Immature natural killer cell (primary cell): ENCODE measurements around the gene ACOT8. TPM values are rescaled to one million over a fixed set of nuclear protein-coding genes. Genes with fewer than 3 reads are reported as not detected.
"Not testable (repeated sequence)": the region's sequence is repeated elsewhere in the genome, so short reads cannot be mapped to it uniquely, and the experiment has no call there.

Experiments
- DNase-seq, 3 donors: peaks; one replicate each; pipeline ENCODE4 v3.0.0; 2022; ENCODE audit warnings: mixed read lengths in 1 of 3
- H3K27ac Mint-ChIP-seq, 6 donors: one replicate each; pipeline ENCODE4 v1.8.0; 2020; ENCODE audit warnings: mixed read lengths in 6 of 6, mild to moderate bottlenecking in 5 of 6, inconsistent platforms in 4 of 6, moderate library complexity in 3 of 6
- H3K27me3 Mint-ChIP-seq, 3 donors: one replicate each; pipeline ENCODE4 v1.8.0; 2020 to 2021; ENCODE audit warnings: low read depth in 3 of 3, mild to moderate bottlenecking in 3 of 3, mixed read lengths in 3 of 3, moderate library complexity in 3 of 3, inconsistent platforms in 1 of 3
- H3K36me3 Mint-ChIP-seq, 3 donors: one replicate each; pipeline ENCODE4 v1.8.0; 2020; ENCODE audit warnings: mixed read lengths in 3 of 3, inconsistent platforms in 2 of 3, mild to moderate bottlenecking in 2 of 3
- H3K4me1 Mint-ChIP-seq, 2 donors: one replicate each; pipeline ENCODE4 v1.8.0; 2020; ENCODE audit warnings: inconsistent platforms in 2 of 2, mild to moderate bottlenecking in 2 of 2, mixed read lengths in 2 of 2, moderate library complexity in 1 of 2
- H3K4me3 Mint-ChIP-seq, 5 donors: one replicate each; pipeline ENCODE4 v1.8.0; 2020; ENCODE audit warnings: mild to moderate bottlenecking in 5 of 5, mixed read lengths in 5 of 5, inconsistent platforms in 3 of 5, moderate library complexity in 3 of 5
- H3K9me3 Mint-ChIP-seq, 6 donors: one replicate each; pipeline ENCODE4 v1.8.0; 2020; ENCODE audit warnings: mild to moderate bottlenecking in 6 of 6, mixed read lengths in 6 of 6, inconsistent platforms in 4 of 6, moderate library complexity in 3 of 6
- polyA plus RNA-seq, 3 donors: library from polyadenylated mRNA; unstranded; fragments of 300-500 nt; fragmentation: Illumina TruSeq; gene quantifications; one replicate each; pipeline ENCODE4 v1.2.3, GENCODE V29; 2021

Gene ACOT8
- polyA plus RNA-seq, 3 donors from 2014 or later, result 46.9 to 83.7 (median 50.2) TPM

GRCh38 chr20:45801851-45802250, 55.3 kb downstream of the ACOT8 start:
- Mint-ChIP-seq H3K36me3 (peaks cover 23 to 46% (median 25%) of the 10 kb centered on the region in 3 donors), H3K4me3 (no peak overlapping the region), H3K27me3 (no peaks in the 10 kb centered on the region), H3K27ac (no peak overlapping the region), H3K9me3 (no peaks in the 10 kb centered on the region), H3K4me1 (peaks cover 13 to 16% of the 10 kb centered on the region in 2 donors)
- no peak for DNase-seq

GRCh38 chr20:45798935-45799642, 58.1 kb downstream of the ACOT8 start:
- H3K4me3 Mint-ChIP-seq, result peak overlapping the region; percentile 34 to 66 (median 51)
- peaks cover 26 to 42% (median 29%) of the 10 kb centered on the region in 3 donors for H3K36me3 Mint-ChIP-seq
- no peaks in the 10 kb centered on the region for H3K9me3 Mint-ChIP-seq
- H3K4me1 Mint-ChIP-seq, result peaks cover 13 to 22% of the 10 kb centered on the region in 2 donors
- H3K27me3 Mint-ChIP-seq, result no peaks in the 10 kb centered on the region
- peak overlapping the region; percentile 0 to 80 (median 56) for H3K27ac Mint-ChIP-seq
- peak; percentile 55 to 65 (median 60) for DNase-seq

- not testable (repeated sequence) for H3K4me3 Mint-ChIP-seq, H3K27me3 Mint-ChIP-seq, H3K27ac Mint-ChIP-seq, H3K9me3 Mint-ChIP-seq, DNase-seq
- Mint-ChIP-seq H3K36me3 (peaks cover 21 to 31% (median 25%) of the 10 kb centered on the region in 3 donors), H3K4me1 (peaks cover 15 to 23% of the 10 kb centered on the region in 2 donors)
Measured at GRCh38 chr20:45797955-45798354, 59.2 kb downstream of the ACOT8 start.

- H3K4me1 Mint-ChIP-seq, result peaks cover 20 to 28% of the 10 kb centered on the region in 2 donors
- DNase-seq, result not testable (repeated sequence)
Measured at GRCh38 chr20:45797510-45797909, 59.7 kb downstream of the ACOT8 start.

GRCh38 chr20:45796337-45797065, 60.7 kb downstream of the ACOT8 start:
- peaks cover 14 to 20% (median 18%) of the 10 kb centered on the region in 3 donors for H3K36me3 Mint-ChIP-seq
- H3K27ac Mint-ChIP-seq, result peak overlapping the region in 2 of 6 donors; percentile 11 to 44
- H3K9me3 Mint-ChIP-seq, result no peaks in the 10 kb centered on the region
- no peak overlapping the region for H3K4me3 Mint-ChIP-seq
- DNase-seq, result no peak
- peaks cover 3 to 5% (median 3%) of the 10 kb centered on the region in 3 donors for H3K27me3 Mint-ChIP-seq
- H3K4me1 Mint-ChIP-seq, result peaks cover 26 to 34% of the 10 kb centered on the region in 2 donors

More at GRCh38 chr20:45797510-45797909, 59.7 kb downstream of the ACOT8 start:
- H3K36me3 Mint-ChIP-seq, result peaks cover 21 to 28% (median 23%) of the 10 kb centered on the region in 3 donors
- not testable (repeated sequence) for H3K27me3 Mint-ChIP-seq, H3K9me3 Mint-ChIP-seq, H3K4me3 Mint-ChIP-seq
- peak overlapping the region in 2 of 6 donors; percentile 15 to 17 for H3K27ac Mint-ChIP-seq

GRCh38 chr20:45792317-45793118, 64.7 kb downstream of the ACOT8 start:
- H3K9me3 Mint-ChIP-seq, result no peaks in the 10 kb centered on the region
- peak in 1 of 3 donors; percentile 10 for DNase-seq
- peaks cover 15 to 20% of the 10 kb centered on the region in 2 donors for H3K4me1 Mint-ChIP-seq
- peak overlapping the region; percentile 86 to 96 (median 92) for H3K4me3 Mint-ChIP-seq
- peaks cover 3 to 5% (median 5%) of the 10 kb centered on the region in 3 donors for H3K27me3 Mint-ChIP-seq
- peaks cover 14 to 19% (median 16%) of the 10 kb centered on the region in 3 donors for H3K36me3 Mint-ChIP-seq
- H3K27ac Mint-ChIP-seq, result peak overlapping the region; percentile 75 to 96 (median 86)

Other genes with a start within 250 kb of the ACOT8 start
- gene WFDC10A, start 227.7 kb downstream of the ACOT8 start, polyA plus RNA-seq, result not detected
- gene WFDC9, start 226.1 kb downstream of the ACOT8 start, polyA plus RNA-seq, result not detected
- gene WFDC11, start 187.2 kb downstream of the ACOT8 start, polyA plus RNA-seq, result not detected
- not detected for gene WFDC13, start 155.4 kb downstream of the ACOT8 start, polyA plus RNA-seq
- gene WFDC10B, start 152.4 kb downstream of the ACOT8 start, polyA plus RNA-seq, result not detected
- not detected for gene SPINT4, start 135.0 kb downstream of the ACOT8 start, polyA plus RNA-seq
- gene WFDC3, start 65.5 kb downstream of the ACOT8 start, polyA plus RNA-seq, result not detected
- gene DNTTIP1, start 65.4 kb downstream of the ACOT8 start, polyA plus RNA-seq, result 10 to 100 TPM; 31.2 to 33.2 (median 31.5) TPM
- 1 to 10 TPM in 2 of 3 donors, not detected in 1; 1.9 to 2.0 TPM for gene UBE2C, start 44.7 kb downstream of the ACOT8 start, polyA plus RNA-seq
- gene TNNC2, start 30.1 kb downstream of the ACOT8 start, polyA plus RNA-seq, result under 1 TPM in 1 of 3 donors, not detected in 2; 0.77 TPM
- 1 to 10 TPM; 1.6 to 2.5 (median 2.2) TPM for gene SNX21, start 23.6 kb downstream of the ACOT8 start, polyA plus RNA-seq
- gene ZSWIM3, start 222 bp upstream of the ACOT8 start, polyA plus RNA-seq, result 1 to 10 TPM in 2 of 3 donors, not detected in 1; 1.2 to 3.1 TPM
- under 1 TPM in 2 of 3 donors, not detected in 1; 0.55 to 0.68 TPM for gene ZSWIM1, start 23.8 kb upstream of the ACOT8 start, polyA plus RNA-seq
- gene SPATA25, start 30.2 kb upstream of the ACOT8 start, polyA plus RNA-seq, result not detected
- 1 to 10 TPM in 2 of 3 donors, not detected in 1; 1.0 to 1.1 TPM for gene NEURL2, start 33.8 kb upstream of the ACOT8 start, polyA plus RNA-seq
- 100 to 1,000 TPM in 1 of 3 donors, 10 to 100 TPM in 2; 76.8 to 119 (median 97.6) TPM for gene CTSA, start 33.9 kb upstream of the ACOT8 start, polyA plus RNA-seq
- 10 to 100 TPM in 1 of 3 donors, 1 to 10 TPM in 1, under 1 TPM in 1; 0.77 to 17.5 (median 7.3) TPM for gene PLTP, start 54.8 kb upstream of the ACOT8 start, polyA plus RNA-seq
- gene PCIF1, start 77.3 kb upstream of the ACOT8 start, polyA plus RNA-seq, result 10 to 100 TPM; 78.4 to 93.4 (median 83.0) TPM
- 10 to 100 TPM in 1 of 3 donors, 1 to 10 TPM in 2; 7.1 to 17.9 (median 9.6) TPM for gene ZNF335, start 114.8 kb upstream of the ACOT8 start, polyA plus RNA-seq
- under 1 TPM in 1 of 3 donors, not detected in 2; 0.09 TPM for gene MMP9, start 151.5 kb upstream of the ACOT8 start, polyA plus RNA-seq
- 1 to 10 TPM in 2 of 3 donors, not detected in 1; 1.0 to 1.8 TPM for gene SLC12A5, start 171.8 kb upstream of the ACOT8 start, polyA plus RNA-seq
- 10 to 100 TPM; 12.9 to 30.7 (median 14.0) TPM for gene NCOA5, start 232.6 kb upstream of the ACOT8 start, polyA plus RNA-seq